ENCODE results near the gene KCTD1.

The KCTD1 gene

DNA sequence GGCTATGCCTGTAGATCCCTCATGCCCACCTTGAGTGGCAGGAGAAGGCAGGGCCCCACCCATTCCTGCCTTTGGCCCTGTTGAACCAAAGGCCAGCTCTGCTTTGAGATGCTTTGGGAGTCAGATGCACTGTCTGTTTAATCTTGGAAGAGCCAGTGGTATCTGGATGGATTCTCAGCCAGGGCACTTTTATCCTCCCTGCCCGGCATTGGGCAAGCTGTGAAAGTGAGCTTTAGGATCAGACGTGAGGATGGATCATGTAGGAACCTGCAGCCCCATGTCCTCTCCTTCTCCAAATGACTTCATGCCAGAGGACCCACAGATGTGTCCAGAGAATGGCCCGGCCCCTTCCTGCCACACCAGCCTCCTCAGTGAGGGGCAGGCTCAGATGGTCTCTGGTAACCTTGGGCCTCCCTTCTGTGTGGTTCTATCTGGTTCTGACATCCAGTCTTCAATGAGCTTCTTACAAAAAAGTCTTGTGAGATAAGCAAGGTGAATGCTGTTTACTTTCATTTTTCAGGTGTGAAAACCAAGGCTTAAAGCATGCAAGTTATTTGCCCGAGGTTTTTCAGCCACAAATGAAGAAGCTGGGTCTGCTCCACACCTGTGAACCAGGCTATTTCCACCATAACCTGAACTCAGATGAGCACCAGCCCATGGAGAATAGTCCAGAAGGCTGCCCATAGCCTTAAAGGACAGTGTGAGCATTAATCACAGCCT, 123.8 kb downstream of the KCTD1 start:
- no peak for TF ChIP-seq CTCF (IDR thresholded peaks at IDR 0.05)

DNA sequence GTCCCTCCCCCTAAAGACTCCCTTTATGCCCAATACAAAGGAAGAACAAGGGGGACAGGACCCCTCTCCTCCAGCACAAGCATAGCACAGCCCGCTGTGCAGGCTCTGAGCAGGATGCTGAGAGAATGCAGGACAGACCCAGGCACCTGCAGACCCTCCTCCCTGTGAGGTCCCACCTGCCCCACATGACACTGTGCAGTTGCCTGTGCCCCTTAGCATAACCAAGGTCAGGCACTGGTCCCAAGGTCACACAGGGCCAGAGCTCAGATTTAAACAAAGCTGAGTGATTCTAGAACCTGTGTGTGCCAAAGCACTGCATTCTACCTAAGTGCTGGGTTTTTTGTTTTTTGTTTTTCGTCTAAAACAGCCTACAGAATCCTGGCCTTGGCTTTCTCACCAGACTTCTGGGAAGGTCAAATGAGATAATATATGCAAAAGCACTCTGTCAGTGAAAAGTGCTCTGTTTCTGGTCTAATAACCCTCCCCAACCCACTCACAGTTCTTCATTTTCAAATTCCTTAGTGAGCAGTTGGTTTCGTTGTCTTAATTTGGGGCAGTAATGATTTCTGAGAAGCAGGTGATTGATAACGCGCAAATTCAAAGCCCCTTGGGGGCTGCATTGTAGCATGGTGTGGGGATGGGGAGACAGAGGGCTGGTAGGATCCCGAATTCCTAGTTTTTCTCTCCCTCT, 125.7 kb downstream of the KCTD1 start:
- TF ChIP-seq CTCF (IDR thresholded peaks at IDR 0.05): no peak

GRCh38 chr18:26421931-26422330, 126.4 kb downstream of the KCTD1 start:
- TF ChIP-seq CTCF (IDR thresholded peaks at IDR 0.05): no peak

GRCh38 chr18:26421503-26421902, 126.8 kb downstream of the KCTD1 start:
- no peak for TF ChIP-seq CTCF (IDR thresholded peaks at IDR 0.05)

DNA sequence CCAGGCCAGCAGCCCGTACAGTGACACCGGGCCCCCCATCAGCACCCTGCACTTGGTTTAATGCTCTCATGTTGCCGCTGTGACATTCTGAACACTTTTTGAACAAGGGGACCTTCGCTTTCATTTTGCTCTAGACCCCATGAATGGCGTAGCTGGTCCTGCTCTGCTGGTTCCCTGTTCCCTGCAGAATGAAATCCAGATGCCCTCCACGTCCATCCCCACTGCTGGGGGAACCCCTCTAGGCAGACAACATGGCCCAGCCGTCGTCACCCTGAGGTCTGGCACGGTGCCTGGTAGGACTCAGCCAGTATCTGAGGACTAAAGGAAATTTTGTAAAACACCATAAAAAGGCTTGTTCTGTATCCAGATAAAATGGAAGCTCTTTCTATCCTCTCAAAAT, 128.6 kb downstream of the KCTD1 start:
- no peak for TF ChIP-seq CTCF (IDR thresholded peaks at IDR 0.05)

- no peak for TF ChIP-seq CTCF (IDR thresholded peaks at IDR 0.05)
Observed at GRCh38 chr18:26418225-26418624, 130.1 kb downstream of the KCTD1 start.

- no peak for TF ChIP-seq CTCF (IDR thresholded peaks at IDR 0.05)
Observed at GRCh38 chr18:26417190-26417589, 131.2 kb downstream of the KCTD1 start.
